Adrenal gland (tissue), 12 donors: ENCODE data around the gene RBL2. TPM values are rescaled to one million over a fixed set of nuclear protein-coding genes. Genes with fewer than 3 reads are reported as not detected.

ENCODE experiments used
- DNase-seq, 7 donors: peaks; one replicate each; pipeline ENCODE4 v3.0.0-alpha.2; 2019 to 2020
- H3K27ac ChIP-seq, 5 donors: fragments of 200-600 bp; sonication (generic) in 4 of 5; 1 replicate in 3 of 5; 2 replicates in 2 of 5; pipeline versions ENCODE4 v1.5.1 to v1.8.0; 2016 to 2020; ENCODE audit warnings: mild to moderate bottlenecking in 1 of 5
- H3K27me3 ChIP-seq: fragments of 200-600 bp; 2 replicates; pipeline ENCODE4 v1.8.0; 2021
- H3K36me3 ChIP-seq, 2 donors: fragments of 200-600 bp; replicated peaks in 1 of 2; 1 replicate in 1 of 2; 2 replicates in 1 of 2; pipeline versions ENCODE4 v1.5.1 to v1.8.0; 2018 to 2022
- H3K4me1 ChIP-seq, 2 donors: fragments of 200-600 bp; replicated peaks in 1 of 2; 1 replicate in 1 of 2; 2 replicates in 1 of 2; pipeline versions ENCODE4 v1.5.1 to v1.8.0; 2018 to 2021
- H3K4me3 ChIP-seq, 4 donors: fragments of 200-600 bp; sonication (generic) in 3 of 4; one replicate each; pipeline ENCODE4 v1.5.1; 2016 to 2018
- H3K9me3 ChIP-seq, 3 donors: fragments of 200-600 bp; sonication (generic) in 1 of 3; replicated peaks in 1 of 3; 1 replicate in 2 of 3; 2 replicates in 1 of 3; pipeline versions ENCODE4 v1.5.1 to v1.8.0; 2016 to 2021
- CTCF ChIP-seq, 6 experiments: fragments of 450-650 bp in 4 of 6; fragments of 200-600 bp in 2 of 6; sonication (generic) in 1 of 6; IDR thresholded peaks; 1 replicate in 5 of 6; 2 replicates in 1 of 6; pipeline versions ENCODE4 v1.5.1 to v1.8.0; 2016 to 2021; ENCODE audit warnings: antibody characterized with exemption in 6 of 6, mild to moderate bottlenecking in 2 of 6, moderate library complexity in 1 of 6
- POLR2A ChIP-seq, 2 donors: fragments of 450-650 bp; IDR thresholded peaks; one replicate each; pipeline ENCODE4 v1.6.1; 2017; ENCODE audit warnings: antibody characterized with exemption in 2 of 2, mild to moderate bottlenecking in 2 of 2, moderate library complexity in 1 of 2
- WGBS, 4 donors: extraction: QIAGEN DNeasy Blood & Tissue Kit in 2 of 4; methylation state at CpG; one replicate each; pipeline versions ENCODE4 v1.1.5 to v1.1.7; 2013 to 2017; 5-methylcytosine and 5-hydroxymethylcytosine counted together
- intact Hi-C, 2 donors: fragments of 100-400 bp; cut with DNase I; formaldehyde crosslinking; loops; one replicate each; pipeline versions ENCODE4 v1.14.1 to v1.15.0; 2022 to 2023
- polyA plus RNA-seq, 3 donors: library from polyadenylated mRNA; stranded (reverse); fragments of 200-250 nt in 2 of 3; fragments of 350-450 nt in 1 of 3; fragmentation: Illumina TruSeq in 1 of 3; extraction: RNeasy Lipid Tissue Mini Kit (QIAGEN cat#74804) in 1 of 3; gene quantifications; one replicate each; pipeline ENCODE4 v1.2.3, GENCODE V29; 2013 to 2014
- total RNA-seq, 9 donors: library from RNA; depleted of rRNA in 4 of 9; stranded (reverse); fragments of >200 nt in 4 of 9; fragments of 120-200 nt in 1 of 9; fragmentation: NEBNext Ultra II Directional in 1 of 9; extraction: Animal tissue kit (Norgen Biotek cat#: 25700) in 1 of 9; gene quantifications; one replicate each; pipeline versions ENCODE4 v1.1.0 to v1.2.4, GENCODE V29; 2013 to 2023
- donor health status: healthy with polysubstance abuse.
- donor health status: Bipolar disorder and iron deficiency.
- donor health status: DM: yes; HTN: yes; CAD: no.
- donor health status: DM: no; HTN: no; CAD: no.
- donor health status: DM: no; HTN: no; CAD: no.
- donor health status: DM: yes; HTN: yes; CAD: no.

Gene RBL2
- total and polyA plus RNA-seq, 12 donors, result 28.2 to 78.3 (median 48.6) TPM

GRCh38 chr16:53507464-53508179 is 73.4 kb downstream of the RBL2 start:
- intact Hi-C loops, result loop anchor here in 1 of 2 donors (10.0 kb wide), 1 partner anchor 73 kb away; the partner anchor contains the start of gene RBL2
- no peak overlapping the region for H3K4me3 ChIP-seq
- TF ChIP-seq CTCF (IDR thresholded peaks at IDR 0.05) (no peak), POLR2A (IDR thresholded peaks at IDR 0.05) (no peak)
- no peak for DNase-seq
- no peaks in the 10 kb centered on the region for H3K9me3 ChIP-seq
- H3K27ac ChIP-seq, result no peak overlapping the region
- H3K4me1 ChIP-seq, result peaks cover 6 to 12% of the 10 kb centered on the region in 2 donors
- 77 to 87% (median 83%) methylated on average over 12 of the region's 12 CpGs for WGBS, 4 donors
- H3K36me3 ChIP-seq, result no peaks in the 10 kb centered on the region
- no peaks in the 10 kb centered on the region for H3K27me3 ChIP-seq

- intact Hi-C loops, result loop anchor here in 1 of 2 donors (10.0 kb wide), 1 partner anchor 75 kb away; the partner anchor contains the start of gene RBL2
- peak; percentile 43 to 79 (median 70) for DNase-seq
- peak overlapping the region in 2 of 5 donors; percentile 4 to 48 for H3K27ac ChIP-seq
These were observed 75.8 kb downstream of the RBL2 start for GRCh38 chr16:53509906-53510703.

GRCh38 chr16:53510704-53511070 is 76.4 kb downstream of the RBL2 start:
- DNase-seq, result no peak
- Histone ChIP-seq H3K27ac (no peak overlapping the region), H3K4me1 (no peaks in the 10 kb centered on the region), H3K4me3 (no peak overlapping the region), H3K27me3 (no peaks in the 10 kb centered on the region), H3K36me3 (no peaks in the 10 kb centered on the region), H3K9me3 (no peaks in the 10 kb centered on the region)
- intact Hi-C loops, result no loop called here
- 24 to 33% (median 28%) methylated on average over 2 of the region's 2 CpGs for WGBS, 4 donors
- TF ChIP-seq CTCF (IDR thresholded peaks at IDR 0.05), result peak in 2 of 6 experiments; percentile 6 to 8
- TF ChIP-seq POLR2A (IDR thresholded peaks at IDR 0.05), result no peak

More at GRCh38 chr16:53509906-53510703, 75.8 kb downstream of the RBL2 start:
- H3K4me3 ChIP-seq, result no peak overlapping the region
- H3K27me3 ChIP-seq, result no peaks in the 10 kb centered on the region
- no peaks in the 10 kb centered on the region for H3K36me3 ChIP-seq
- no peaks in the 10 kb centered on the region for H3K4me1 ChIP-seq
- TF ChIP-seq POLR2A (IDR thresholded peaks at IDR 0.05), result no peak
- peak; percentile 77 to 97 (median 84) for TF ChIP-seq CTCF (IDR thresholded peaks at IDR 0.05)
- whole genome bisulfite sequencing, 4 donors, result 35 to 46% (median 40%) methylated on average over 28 to 29 of the region's 29 CpGs
- no peaks in the 10 kb centered on the region for H3K9me3 ChIP-seq

GRCh38 chr16:53511084-53511402 is 76.8 kb downstream of the RBL2 start:
- no peaks in the 10 kb centered on the region for H3K9me3 ChIP-seq
- WGBS, 4 donors, result 73 to 78% (median 74%) methylated on average over 6 of the region's 6 CpGs
- no peaks in the 10 kb centered on the region for H3K36me3 ChIP-seq
- no peaks in the 10 kb centered on the region for H3K27me3 ChIP-seq
- no peaks in the 10 kb centered on the region for H3K4me1 ChIP-seq
- H3K27ac ChIP-seq, result no peak overlapping the region
- no peak overlapping the region for H3K4me3 ChIP-seq
- DNase-seq, result no peak
- TF ChIP-seq POLR2A (IDR thresholded peaks at IDR 0.05), result no peak
- TF ChIP-seq CTCF (IDR thresholded peaks at IDR 0.05), result no peak
- intact Hi-C loops, result no loop called here
